Stimulated activated CD4-positive, alpha-beta T cell treated with anti-CD3 and anti-CD28 coated beads, Interleukin-12 subunit alpha, Interleukin-12 subunit beta, amount 100 ng/mL, for 24 hours (primary cell): Measurements from ENCODE around the gene CD82.

Experiments
- DNase-seq, 2 experiments: peaks; one replicate each; pipeline ENCODE4 v3.0.0-alpha.2; 2020; ENCODE audit warnings: low read depth in 2 of 2

CD82 gene

GRCh38 chr11:44617671-44618461, 52.4 kb downstream of the CD82 start:
- DNase-seq: no peak

- DNase-seq: no peak
These were observed 53.3 kb downstream of the CD82 start for GRCh38 chr11:44618561-44619425.

GRCh38 chr11:44620328-44620725, 54.9 kb downstream of the CD82 start:
- DNase-seq: no peak

GRCh38 chr11:44621140-44621681, 55.7 kb downstream of the CD82 start:
- no peak for DNase-seq

GRCh38 chr11:44621784-44622183, 56.3 kb downstream of the CD82 start:
- no peak for DNase-seq

- no peak for DNase-seq
These were observed 56.8 kb downstream of the CD82 start for GRCh38 chr11:44622190-44622650.

GRCh38 chr11:44622721-44623258, 57.3 kb downstream of the CD82 start:
- DNase-seq: no peak

- DNase-seq: no peak
These were observed 57.9 kb downstream of the CD82 start for GRCh38 chr11:44623341-44623730.

- no peak for DNase-seq
These were observed 58.4 kb downstream of the CD82 start for GRCh38 chr11:44623731-44624491.

GRCh38 chr11:44624761-44625221, 59.3 kb downstream of the CD82 start:
- no peak for DNase-seq

GRCh38 chr11:44625759-44626523, 60.5 kb downstream of the CD82 start:
- DNase-seq: no peak

GRCh38 chr11:44626645-44627044, 61.2 kb downstream of the CD82 start:
- DNase-seq: no peak

- no peak for DNase-seq
These were observed 61.8 kb downstream of the CD82 start for GRCh38 chr11:44627165-44627789.

GRCh38 chr11:44627911-44628729, 62.7 kb downstream of the CD82 start:
- DNase-seq: no peak

GRCh38 chr11:44628730-44629700, 63.6 kb downstream of the CD82 start:
- no peak for DNase-seq

GRCh38 chr11:44629732-44630345, 64.4 kb downstream of the CD82 start:
- no peak for DNase-seq

GRCh38 chr11:44630511-44631210, 65.2 kb downstream of the CD82 start:
- DNase-seq: no peak
